HG02943 (cell line): ENCODE data around the gene NR1H4.
A peak's percentile ranks its signal among the peaks of the same experiment; 100 is the strongest.
"Not testable (repeated sequence)": the region's sequence is repeated elsewhere in the genome, so short reads cannot be mapped to it uniquely, and the experiment has no call there.

Experiments
- ATAC-seq: cut with Tn5 transposase; IDR thresholded peaks from one replicate; pipeline ENCODE4 v1.9.1; 2021; ENCODE audit warnings: mild to moderate bottlenecking, low read depth, moderate library complexity; ENCODE audit not compliant: unreplicated experiment

Gene NR1H4

DNA sequence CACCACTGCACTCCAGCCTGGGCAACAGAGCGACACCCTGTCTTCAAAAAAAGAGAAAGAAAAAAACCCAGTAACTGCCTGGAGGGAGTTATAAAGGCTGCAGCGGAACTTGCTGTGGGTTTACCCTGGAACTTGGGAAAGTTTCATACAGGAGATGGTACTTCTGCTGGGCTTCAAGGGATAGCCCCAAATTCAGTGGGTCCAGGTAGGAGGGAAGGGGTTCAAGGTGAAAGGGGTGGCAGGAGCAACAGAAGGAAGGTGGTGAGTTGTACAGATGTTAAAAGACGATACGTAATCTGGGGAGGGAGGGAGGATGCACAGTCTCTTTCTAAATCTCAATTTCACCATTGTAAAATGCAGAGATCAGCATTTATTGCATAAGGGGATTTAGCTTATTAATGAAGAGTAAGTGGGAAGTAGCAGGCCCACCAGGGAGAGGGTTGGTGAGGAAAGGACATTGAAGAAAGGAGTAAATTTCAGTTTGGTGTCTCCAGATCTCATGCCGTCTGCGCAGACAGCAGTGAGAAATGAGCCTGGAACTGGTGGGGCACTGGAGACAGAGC, 91.3 kb downstream of the NR1H4 start:
- ATAC-seq: no peak

GRCh38 chr12:100565987-100566545, 92.4 kb downstream of the NR1H4 start:
- ATAC-seq: no peak

GRCh38 chr12:100566887-100567637, 93.4 kb downstream of the NR1H4 start:
- ATAC-seq: peak; percentile 71

DNA sequence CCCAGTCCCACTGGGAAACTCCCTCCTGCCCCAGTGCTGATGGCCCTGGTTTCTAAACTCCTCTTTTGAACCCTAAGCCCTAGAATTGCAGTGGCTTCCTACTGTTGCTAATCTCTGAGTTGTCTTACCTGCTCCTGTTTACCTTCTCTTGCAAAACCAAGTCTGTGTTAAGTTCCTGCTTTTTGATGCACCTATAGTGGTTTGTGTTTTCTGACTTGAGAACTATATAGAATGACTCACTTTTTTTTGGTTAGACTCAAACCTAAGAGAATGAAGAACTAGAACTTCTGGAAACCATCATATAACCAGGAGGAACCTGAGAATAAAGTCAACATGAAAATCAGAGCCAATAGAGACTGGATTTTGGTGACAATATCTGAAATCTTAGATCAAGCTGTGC, 94.3 kb downstream of the NR1H4 start:
- ATAC-seq: no peak

- ATAC-seq: no peak
These were observed 98.5 kb downstream of the NR1H4 start for GRCh38 chr12:100572184-100572583.

- peak; percentile 98 for ATAC-seq
These were observed 99.9 kb downstream of the NR1H4 start, which contains the start of gene GAS2L3 for GRCh38 chr12:100573292-100574186. TSS of gene GAS2L3 (plus strand) at chr12:100573684. CDS start at chr12:100594905, 21,221 bp downstream.

DNA sequence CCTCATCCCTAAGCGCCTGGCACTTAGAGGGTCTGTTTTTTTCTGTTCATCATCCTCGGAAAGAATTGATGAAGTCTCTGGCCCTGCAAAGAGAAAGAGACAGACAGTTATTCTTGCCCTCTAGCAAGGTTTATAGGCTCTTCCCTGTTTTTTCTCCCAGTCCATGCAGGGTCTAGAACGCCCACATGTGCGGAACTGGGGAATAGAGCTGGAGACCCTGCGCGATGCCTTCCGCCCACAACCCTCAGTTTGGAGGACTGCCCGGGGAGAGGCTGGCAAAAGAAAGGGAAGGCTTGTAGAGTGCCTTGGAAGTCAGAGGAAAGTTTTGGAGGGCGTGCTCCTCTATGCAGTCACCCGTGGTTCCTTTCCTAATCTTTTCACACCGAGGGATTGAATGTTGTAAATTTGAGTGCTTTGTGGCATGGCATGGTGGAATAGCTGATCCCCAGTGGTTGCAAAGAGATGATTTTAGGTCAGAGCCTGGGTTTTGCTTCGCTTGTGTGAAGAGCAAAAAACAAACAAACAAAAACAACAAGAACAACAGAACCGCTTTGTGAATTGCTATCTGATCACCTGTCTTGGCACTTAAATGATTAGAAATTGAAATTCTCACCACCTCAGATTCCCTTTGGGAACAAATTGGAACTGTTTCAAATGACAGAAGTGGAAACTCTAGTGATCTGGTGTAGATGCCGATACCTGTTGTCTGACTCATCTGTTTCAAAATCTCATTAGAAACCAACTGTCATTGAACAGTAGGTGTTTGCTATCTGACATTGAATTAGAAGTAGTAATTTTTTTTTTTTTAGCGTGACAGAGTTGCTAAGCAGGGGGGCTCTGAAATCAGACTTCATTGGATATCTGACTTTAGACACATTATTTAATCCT, 100.8 kb downstream of the NR1H4 start:
- ATAC-seq: peak; percentile 12

DNA sequence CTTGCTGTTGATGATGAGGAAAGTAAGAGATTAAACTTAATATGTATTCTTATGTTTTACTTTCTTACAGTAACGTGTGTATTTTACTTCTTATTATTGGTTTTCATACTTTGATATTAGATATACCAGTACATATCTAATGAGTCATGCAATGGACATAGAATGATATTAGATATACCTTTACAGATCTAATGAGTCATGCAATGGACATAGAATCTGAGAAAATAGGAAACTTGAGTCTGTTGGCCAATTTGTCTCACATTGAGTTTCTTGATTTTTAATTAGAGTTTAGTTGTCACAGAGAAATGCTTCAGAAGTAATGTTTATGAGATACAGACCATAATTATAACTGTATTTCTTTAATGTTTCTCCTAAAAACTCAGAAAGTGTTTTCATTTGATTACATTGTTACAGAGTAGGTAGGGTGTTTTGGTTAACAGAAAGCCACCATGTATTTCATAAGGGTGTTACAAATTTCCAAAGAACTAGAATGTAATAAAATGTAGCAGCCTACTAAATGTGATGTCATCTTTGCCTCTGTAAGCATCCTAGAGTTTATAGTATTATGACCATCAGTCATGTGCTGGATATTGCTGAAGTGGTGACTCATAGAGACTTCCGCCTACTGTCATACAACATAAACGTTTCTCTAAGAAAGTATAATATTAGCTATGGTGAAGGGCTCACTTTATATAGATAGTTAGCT, 102.8 kb downstream of the NR1H4 start:
- ATAC-seq: no peak

DNA sequence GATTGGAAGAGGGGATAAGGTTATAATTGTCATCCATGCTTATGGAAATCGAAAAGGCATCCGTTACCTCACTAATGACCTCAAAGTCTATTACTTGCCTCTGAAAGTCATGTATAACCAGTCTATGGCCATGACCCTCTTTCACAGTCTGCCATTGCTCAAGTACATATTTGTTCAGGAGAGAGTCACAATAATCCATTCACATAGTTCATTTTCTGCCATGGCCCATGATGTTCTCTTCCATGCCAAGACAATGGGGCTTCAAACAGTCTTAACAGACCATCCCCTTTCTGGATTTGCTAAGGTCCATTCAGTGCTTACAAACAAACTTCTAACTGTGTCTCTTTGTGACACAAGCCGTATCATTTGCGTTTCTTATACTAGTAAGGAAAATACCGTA, 105.3 kb downstream of the NR1H4 start:
- ATAC-seq: no peak

DNA sequence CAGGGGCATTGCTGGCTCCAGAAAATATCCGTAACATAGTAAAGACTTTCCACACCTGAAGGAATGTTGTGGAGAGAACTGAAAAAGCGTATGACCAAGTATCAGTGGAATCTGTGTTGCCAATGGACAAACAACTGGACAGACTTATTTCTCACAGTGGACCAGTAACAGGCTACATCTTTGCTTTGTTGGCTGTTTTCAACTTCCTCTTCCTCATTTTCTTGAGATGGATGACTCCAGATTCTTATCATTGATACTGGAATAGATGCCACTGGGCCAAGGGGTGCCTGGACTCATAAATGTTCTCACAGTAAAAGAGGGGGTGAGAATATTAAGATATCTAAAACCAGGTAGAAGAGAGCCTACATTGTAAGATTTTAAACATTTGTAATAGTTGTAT, 106.2 kb downstream of the NR1H4 start:
- ATAC-seq: no peak

GRCh38 chr12:100584256-100584655, 110.6 kb downstream of the NR1H4 start:
- ATAC-seq: no peak

GRCh38 chr12:100591979-100592378, 118.3 kb downstream of the NR1H4 start:
- no peak for ATAC-seq

- no peak for ATAC-seq
These were observed 119.8 kb downstream of the NR1H4 start for GRCh38 chr12:100593490-100593889.

GRCh38 chr12:100601626-100602025, 128.0 kb downstream of the NR1H4 start:
- ATAC-seq: no peak

DNA sequence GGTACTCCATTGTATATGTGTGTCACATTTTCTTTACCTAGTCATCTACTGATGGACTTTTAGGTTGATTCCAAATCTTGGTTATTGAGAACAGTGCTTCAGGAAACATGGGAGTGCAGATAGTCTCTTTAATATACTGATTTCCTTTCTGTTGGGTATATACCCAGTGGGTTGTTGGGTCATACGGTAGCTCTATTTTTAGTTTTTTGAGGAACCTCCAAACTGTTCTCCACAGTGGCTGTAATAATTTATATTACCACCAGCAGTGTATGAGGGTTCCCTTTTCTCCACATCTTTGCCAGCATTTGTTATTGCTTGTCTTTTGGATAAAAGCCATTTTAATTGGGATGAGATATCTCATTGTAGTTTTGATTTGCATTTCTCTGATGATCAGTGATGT, 129.3 kb downstream of the NR1H4 start:
- not testable (repeated sequence) for ATAC-seq

GRCh38 chr12:100608776-100609175, 135.1 kb downstream of the NR1H4 start:
- no peak for ATAC-seq

- ATAC-seq: no peak
These were observed 137.2 kb downstream of the NR1H4 start for GRCh38 chr12:100610666-100611430.

DNA sequence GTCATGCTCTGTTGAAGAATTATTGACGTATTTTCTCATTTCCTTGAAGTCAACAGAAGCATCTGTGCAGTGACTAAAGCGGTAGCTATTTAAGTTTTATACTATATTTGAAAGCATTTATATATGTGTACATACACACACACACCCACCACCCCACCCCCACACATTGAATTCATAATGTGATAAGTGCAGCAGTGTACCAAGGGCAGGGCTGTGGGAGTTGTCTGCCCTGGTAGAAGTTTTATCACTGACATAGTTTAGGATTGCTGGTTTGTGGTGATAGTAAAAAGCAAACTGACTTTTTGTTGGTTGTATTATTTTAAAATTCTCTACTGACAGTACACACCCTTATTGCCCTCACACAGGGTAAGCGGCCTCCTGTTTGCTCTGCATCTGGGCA, 138.9 kb downstream of the NR1H4 start:
- ATAC-seq: no peak
